Measurements from ENCODE around the gene TM4SF5. TPM values are rescaled to one million over a fixed set of nuclear protein-coding genes. Genes with fewer than 3 reads are reported as not detected.

The TM4SF5 gene
- polyA plus RNA-seq, 6 donors from 2014 or later, result not detected

Other genes starting within 250 kb of the TM4SF5 start
- 10 to 100 TPM in 5 of 6 donors, under 1 TPM in 1; 0.24 to 28.7 (median 13.4) TPM for gene MYBBP1A, start 216.5 kb upstream of the TM4SF5 start, polyA plus RNA-seq (ENCODE audit: low read depth in 6 of 6)
- gene GGT6, start 211.3 kb upstream of the TM4SF5 start, polyA plus RNA-seq (ENCODE audit: low read depth in 6 of 6), result not detected
- not detected for gene SMTNL2, start 187.4 kb upstream of the TM4SF5 start, polyA plus RNA-seq (ENCODE audit: low read depth in 6 of 6)
- under 1 TPM in 1 of 6 donors, not detected in 5; 0.09 TPM for gene ALOX15, start 130.2 kb upstream of the TM4SF5 start, polyA plus RNA-seq (ENCODE audit: low read depth in 6 of 6)
- 10 to 100 TPM in 1 of 6 donors, 1 to 10 TPM in 5; 5.6 to 13.1 (median 9.1) TPM for gene PELP1, start 67.7 kb upstream of the TM4SF5 start, polyA plus RNA-seq (ENCODE audit: low read depth in 6 of 6)
- gene ARRB2, start 61.3 kb upstream of the TM4SF5 start, polyA plus RNA-seq (ENCODE audit: low read depth in 6 of 6), result 10 to 100 TPM; 12.1 to 23.7 (median 14.9) TPM
- gene MED11, start 40.5 kb upstream of the TM4SF5 start, polyA plus RNA-seq (ENCODE audit: low read depth in 6 of 6), result 10 to 100 TPM; 20.1 to 63.4 (median 48.3) TPM
- under 1 TPM in 1 of 6 donors, not detected in 5; 0.40 TPM for gene ZMYND15, start 32.1 kb upstream of the TM4SF5 start, polyA plus RNA-seq (ENCODE audit: low read depth in 6 of 6)
- 10 to 100 TPM; 12.2 to 19.8 (median 18.4) TPM for gene CXCL16, start 32.0 kb upstream of the TM4SF5 start, polyA plus RNA-seq (ENCODE audit: low read depth in 6 of 6)
- not detected for gene VMO1, start 14.5 kb downstream of the TM4SF5 start, polyA plus RNA-seq (ENCODE audit: low read depth in 6 of 6)
- not detected for gene GLTPD2, start 17.1 kb downstream of the TM4SF5 start, polyA plus RNA-seq (ENCODE audit: low read depth in 6 of 6)
- 100 to 1,000 TPM; 237 to 479 (median 273) TPM for gene PSMB6, start 24.3 kb downstream of the TM4SF5 start, polyA plus RNA-seq (ENCODE audit: low read depth in 6 of 6)
- 1 to 10 TPM in 5 of 6 donors, under 1 TPM in 1; 0.54 to 4.6 (median 3.7) TPM for gene PLD2, start 35.3 kb downstream of the TM4SF5 start, polyA plus RNA-seq (ENCODE audit: low read depth in 6 of 6)
- gene MINK1, start 61.5 kb downstream of the TM4SF5 start, polyA plus RNA-seq (ENCODE audit: low read depth in 6 of 6), result 10 to 100 TPM in 1 of 6 donors, 1 to 10 TPM in 5; 1.1 to 13.6 (median 6.6) TPM
- 1 to 10 TPM in 5 of 6 donors, not detected in 1; 1.6 to 2.6 (median 2.1) TPM for gene C17orf107, start 127.7 kb downstream of the TM4SF5 start, polyA plus RNA-seq (ENCODE audit: low read depth in 6 of 6)
- under 1 TPM in 5 of 6 donors, not detected in 1; 0.18 to 0.59 (median 0.37) TPM for gene CHRNE, start 131.2 kb downstream of the TM4SF5 start, polyA plus RNA-seq (ENCODE audit: low read depth in 6 of 6)
- gene GP1BA, start 160.4 kb downstream of the TM4SF5 start, polyA plus RNA-seq (ENCODE audit: low read depth in 6 of 6), result under 1 TPM in 4 of 6 donors, not detected in 2; 0.42 to 1.00 (median 0.56) TPM
- 10 to 100 TPM; 61.0 to 89.1 (median 71.4) TPM for gene SLC25A11, start 168.2 kb downstream of the TM4SF5 start, polyA plus RNA-seq (ENCODE audit: low read depth in 6 of 6)
- 10 to 100 TPM; 19.9 to 25.8 (median 22.7) TPM for gene RNF167, start 168.4 kb downstream of the TM4SF5 start, polyA plus RNA-seq (ENCODE audit: low read depth in 6 of 6)
- 1,000 to 10,000 TPM; 1,151 to 1,601 (median 1,370) TPM for gene PFN1, start 176.6 kb downstream of the TM4SF5 start, polyA plus RNA-seq (ENCODE audit: low read depth in 6 of 6)
- gene ENO3, start 179.2 kb downstream of the TM4SF5 start, polyA plus RNA-seq (ENCODE audit: low read depth in 6 of 6), result 1 to 10 TPM in 4 of 6 donors, under 1 TPM in 1, not detected in 1; 0.79 to 3.2 (median 1.2) TPM
- 100 to 1,000 TPM in 3 of 6 donors, 10 to 100 TPM in 3; 92.4 to 171 (median 104) TPM for gene SPAG7, start 195.9 kb downstream of the TM4SF5 start, polyA plus RNA-seq (ENCODE audit: low read depth in 6 of 6)
- 10 to 100 TPM in 1 of 6 donors, 1 to 10 TPM in 5; 3.3 to 16.7 (median 5.2) TPM for gene CAMTA2, start 215.8 kb downstream of the TM4SF5 start, polyA plus RNA-seq (ENCODE audit: low read depth in 6 of 6)
- under 1 TPM in 3 of 6 donors, not detected in 3; 0.40 to 0.98 (median 0.41) TPM for gene INCA1, start 225.6 kb downstream of the TM4SF5 start, polyA plus RNA-seq (ENCODE audit: low read depth in 6 of 6)
- gene KIF1C, start 226.1 kb downstream of the TM4SF5 start, polyA plus RNA-seq (ENCODE audit: low read depth in 6 of 6), result 1 to 10 TPM in 3 of 6 donors, under 1 TPM in 2, not detected in 1; 0.16 to 3.6 (median 2.0) TPM